GM12891 (cell line): Measurements from ENCODE around the gene ARL17A.
"Not testable (repeated sequence)": the region's sequence is repeated elsewhere in the genome, so short reads cannot be mapped to it uniquely, and the experiment has no call there.

ENCODE experiments used
- PAX5 ChIP-seq: IDR thresholded peaks from 2 replicates; pipeline ENCODE4 v1.6.1; 2011; ENCODE audit warnings: low read length, moderate library complexity, mild to moderate bottlenecking; ENCODE audit not compliant: insufficient read depth, severe bottlenecking
- POLR2A ChIP-seq: IDR thresholded peaks from 2 replicates; pipeline ENCODE4 v1.6.1; 2011; ENCODE audit warnings: low read depth, low read length, control low read depth
- POLR2AphosphoS5 ChIP-seq: IDR thresholded peaks from 2 replicates; pipeline ENCODE4 v1.6.1; 2011; ENCODE audit warnings: low read depth, low read length, control low read depth
- SPI1 ChIP-seq: IDR thresholded peaks from 2 replicates; pipeline ENCODE4 v1.6.1; 2011; ENCODE audit warnings: low read depth, low read length, control low read depth
- TAF1 ChIP-seq: IDR thresholded peaks from 2 replicates; pipeline ENCODE4 v1.6.1; 2011; ENCODE audit warnings: low read depth, low read length, control low read depth

- TF ChIP-seq POLR2A, POLR2AphosphoS5, TAF1, PAX5, SPI1: not testable (repeated sequence)
Observed at GRCh38 chr17:46579083-46580075, at the start of gene ARL17A.
